Measurements from ENCODE around the gene HIVEP2. TPM values are rescaled to one million over a fixed set of nuclear protein-coding genes. Genes with fewer than 3 reads are reported as not detected.

Gene HIVEP2
- total RNA-seq, 1 experiment from 2014 or later: 9.1 TPM

DNA sequence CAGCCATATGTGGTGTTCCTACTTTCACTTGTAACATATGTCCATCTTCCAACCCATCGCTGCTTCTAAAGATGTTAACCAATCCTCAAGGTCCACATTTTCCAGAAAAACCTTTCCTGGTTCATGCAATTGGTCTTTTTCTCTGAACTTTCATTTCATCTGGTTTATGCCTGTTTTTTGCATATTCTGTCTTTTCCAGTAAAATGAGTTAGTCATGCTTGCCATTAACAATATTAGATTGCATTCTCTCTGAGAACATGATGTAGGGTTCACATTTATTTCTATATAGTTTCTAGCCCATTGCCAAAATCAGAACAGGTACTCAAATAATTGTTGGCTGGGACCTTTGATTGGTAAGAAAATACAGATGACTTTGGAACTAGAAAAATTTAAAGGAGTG is 36.7 kb downstream of the HIVEP2 start:
- Histone ChIP-seq H3K27ac (ENCODE audit: low read length) (no peak overlapping the region), H3K79me2 (ENCODE audit: low read length) (peaks cover 43% of the 10 kb centered on the region), H3K36me3 (ENCODE audit: low read depth, low read length) (no peaks in the 10 kb centered on the region), H3F3A (ENCODE audit: low read length, unreplicated experiment) (no peaks in the 10 kb centered on the region), H3K4me2 (ENCODE audit: low read length) (no peak overlapping the region), H3K4me1 (ENCODE audit: insufficient read depth, low read length) (peaks cover 17% of the 10 kb centered on the region), H3K9me2 (replicated peaks; ENCODE audit: low read length) (no peaks in the 10 kb centered on the region), H3K4me3 (ENCODE audit: low read length) (no peak overlapping the region), H2AFZ (ENCODE audit: low read length) (no peak overlapping the region), H3K9me3 (ENCODE audit: low read length) (no peaks in the 10 kb centered on the region), H4K20me1 (ENCODE audit: low read length) (no peaks in the 10 kb centered on the region), H3K9ac (ENCODE audit: low read length) (no peak overlapping the region), H3K27me3 (ENCODE audit: low read length) (no peaks in the 10 kb centered on the region)
- CTCF ChIA-PET: no interaction called here
- BruUV-seq (replicated peaks): no TSS peak
- POLR2A ChIA-PET (ENCODE audit: unreplicated experiment): no interaction called here
- no peak for DNase-seq
- TF ChIP-seq EZH2 (IDR thresholded peaks at IDR 0.05; ENCODE audit: low read length, unreplicated experiment) (no peak), EZH2phosphoT487 (IDR thresholded peaks at IDR 0.05; ENCODE audit: borderline replicate concordance, low read length) (no peak)
- TF ChIP-seq, protein P1, sequence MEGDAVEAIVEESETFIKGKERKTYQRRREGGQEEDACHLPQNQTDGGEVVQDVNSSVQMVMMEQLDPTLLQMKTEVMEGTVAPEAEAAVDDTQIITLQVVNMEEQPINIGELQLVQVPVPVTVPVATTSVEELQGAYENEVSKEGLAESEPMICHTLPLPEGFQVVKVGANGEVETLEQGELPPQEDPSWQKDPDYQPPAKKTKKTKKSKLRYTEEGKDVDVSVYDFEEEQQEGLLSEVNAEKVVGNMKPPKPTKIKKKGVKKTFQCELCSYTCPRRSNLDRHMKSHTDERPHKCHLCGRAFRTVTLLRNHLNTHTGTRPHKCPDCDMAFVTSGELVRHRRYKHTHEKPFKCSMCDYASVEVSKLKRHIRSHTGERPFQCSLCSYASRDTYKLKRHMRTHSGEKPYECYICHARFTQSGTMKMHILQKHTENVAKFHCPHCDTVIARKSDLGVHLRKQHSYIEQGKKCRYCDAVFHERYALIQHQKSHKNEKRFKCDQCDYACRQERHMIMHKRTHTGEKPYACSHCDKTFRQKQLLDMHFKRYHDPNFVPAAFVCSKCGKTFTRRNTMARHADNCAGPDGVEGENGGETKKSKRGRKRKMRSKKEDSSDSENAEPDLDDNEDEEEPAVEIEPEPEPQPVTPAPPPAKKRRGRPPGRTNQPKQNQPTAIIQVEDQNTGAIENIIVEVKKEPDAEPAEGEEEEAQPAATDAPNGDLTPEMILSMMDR (conservative IDR thresholded peaks at IDR 0.05; ENCODE audit: low read depth, low read length): no peak
- intact Hi-C loops (cut with micrococcal nuclease): loop anchor here (10.0 kb wide), 1 partner anchor 433 kb away; no protein-coding TSS in a partner anchor
- ATAC-seq: no peak

DNA sequence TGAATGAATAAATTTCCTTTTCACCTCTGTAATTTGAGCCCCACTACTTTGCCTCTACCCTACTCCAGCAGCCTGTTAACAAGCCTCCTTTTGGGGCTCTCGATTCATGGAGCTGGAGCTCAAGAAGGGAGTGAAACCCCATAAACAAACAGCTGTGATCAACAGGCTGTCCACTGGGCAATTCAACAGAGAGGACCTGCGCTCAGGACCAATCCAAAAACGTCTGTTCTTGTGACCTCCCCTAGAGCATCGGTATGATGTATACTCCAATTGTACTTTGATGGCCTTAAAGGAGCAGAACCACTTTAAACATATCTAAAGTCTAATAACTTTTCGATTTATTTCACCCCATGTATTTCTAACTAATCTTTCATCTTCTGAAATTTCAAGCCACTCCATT is 37.4 kb downstream of the HIVEP2 start:
- DNase-seq (no peak), ATAC-seq (no peak)
- no peaks in the 10 kb centered on the region for H3K9me2 ChIP-seq (replicated peaks; ENCODE audit: low read length)
- no peak overlapping the region for H2AFZ ChIP-seq (ENCODE audit: low read length)
- H3K9me3 ChIP-seq (ENCODE audit: low read length): no peaks in the 10 kb centered on the region
- TF ChIP-seq EZH2 (IDR thresholded peaks at IDR 0.05; ENCODE audit: low read length, unreplicated experiment) (no peak), EZH2phosphoT487 (IDR thresholded peaks at IDR 0.05; ENCODE audit: borderline replicate concordance, low read length) (no peak)
- TF ChIP-seq, protein P1 (conservative IDR thresholded peaks at IDR 0.05; ENCODE audit: low read depth, low read length): no peak
- peaks cover 22% of the 10 kb centered on the region for H3K4me1 ChIP-seq (ENCODE audit: insufficient read depth, low read length)
- intact Hi-C loops (cut with micrococcal nuclease): loop anchor here (10.0 kb wide), 1 partner anchor 433 kb away; no protein-coding TSS in a partner anchor
- no peaks in the 10 kb centered on the region for H3K36me3 ChIP-seq (ENCODE audit: low read depth, low read length)
- ChIA-PET CTCF (no interaction called here), POLR2A (ENCODE audit: unreplicated experiment) (no interaction called here)
- H3F3A ChIP-seq (ENCODE audit: low read length, unreplicated experiment): no peaks in the 10 kb centered on the region
- no peak overlapping the region for H3K4me2 ChIP-seq (ENCODE audit: low read length)
- BruUV-seq (replicated peaks): no TSS peak
- H3K27me3 ChIP-seq (ENCODE audit: low read length): no peaks in the 10 kb centered on the region
- H4K20me1 ChIP-seq (ENCODE audit: low read length): no peaks in the 10 kb centered on the region
- H3K79me2 ChIP-seq (ENCODE audit: low read length): peaks cover 43% of the 10 kb centered on the region
- no peak overlapping the region for H3K4me3 ChIP-seq (ENCODE audit: low read length)
- H3K9ac ChIP-seq (ENCODE audit: low read length): no peak overlapping the region
- H3K27ac ChIP-seq (ENCODE audit: low read length): no peak overlapping the region

DNA sequence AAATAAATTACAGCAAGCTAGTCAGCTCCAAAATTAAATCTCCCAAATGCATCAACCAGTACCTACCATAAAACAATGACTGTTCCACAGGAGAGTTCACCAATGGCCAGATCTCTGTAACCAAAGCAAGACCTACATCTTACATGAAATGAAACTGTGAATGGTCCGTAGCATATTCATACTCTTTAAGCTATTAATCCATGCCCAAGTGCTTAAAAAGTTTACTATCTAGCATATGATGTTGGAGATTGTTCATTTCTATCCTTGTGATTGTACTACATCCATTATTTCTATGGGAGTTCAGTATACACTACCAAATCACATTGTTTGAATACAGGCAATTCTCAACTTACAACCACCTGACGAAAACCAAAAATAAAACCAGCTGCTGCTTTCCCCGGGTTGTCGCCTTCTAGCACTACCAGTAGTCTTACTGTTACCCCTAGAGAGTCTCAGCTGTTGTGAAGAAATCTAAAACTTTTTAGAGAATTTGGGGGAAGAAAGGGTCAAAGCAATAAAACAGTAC is 38.0 kb downstream of the HIVEP2 start:
- Histone ChIP-seq H3K27ac (ENCODE audit: low read length) (no peak overlapping the region), H3F3A (ENCODE audit: low read length, unreplicated experiment) (no peaks in the 10 kb centered on the region), H4K20me1 (ENCODE audit: low read length) (no peaks in the 10 kb centered on the region), H3K9me3 (ENCODE audit: low read length) (no peaks in the 10 kb centered on the region), H3K4me1 (ENCODE audit: insufficient read depth, low read length) (peaks cover 27% of the 10 kb centered on the region), H3K4me3 (ENCODE audit: low read length) (no peak overlapping the region), H3K79me2 (ENCODE audit: low read length) (peaks cover 45% of the 10 kb centered on the region), H3K9me2 (replicated peaks; ENCODE audit: low read length) (no peaks in the 10 kb centered on the region), H3K9ac (ENCODE audit: low read length) (no peak overlapping the region), H3K36me3 (ENCODE audit: low read depth, low read length) (no peaks in the 10 kb centered on the region), H3K27me3 (ENCODE audit: low read length) (no peaks in the 10 kb centered on the region), H3K4me2 (ENCODE audit: low read length) (no peak overlapping the region), H2AFZ (ENCODE audit: low read length) (no peak overlapping the region)
- ATAC-seq (no peak), DNase-seq (no peak)
- intact Hi-C loops (cut with micrococcal nuclease): loop anchor here (10.0 kb wide), 1 partner anchor 432 kb away; no protein-coding TSS in a partner anchor
- POLR2A ChIA-PET (ENCODE audit: unreplicated experiment): interaction anchor here (0.6 kb wide), 2 partner anchors 50 to 98 kb away, joined by 3 to 5 read pairs; no protein-coding TSS in a partner anchor
- TF ChIP-seq, protein P1 (conservative IDR thresholded peaks at IDR 0.05; ENCODE audit: low read depth, low read length): no peak
- TF ChIP-seq EZH2phosphoT487 (IDR thresholded peaks at IDR 0.05; ENCODE audit: borderline replicate concordance, low read length) (no peak), EZH2 (IDR thresholded peaks at IDR 0.05; ENCODE audit: low read length, unreplicated experiment) (no peak)
- BruUV-seq (replicated peaks): no TSS peak
- CTCF ChIA-PET: no interaction called here

All from PC-3 (cell line).